ENCODE measurements around the gene RAPGEF2. TPM values are rescaled to one million over a fixed set of nuclear protein-coding genes. Genes with fewer than 3 reads are reported as not detected.

The RAPGEF2 gene
- total RNA-seq, 4 donors from 2014 or later, result 60.2 to 109 (median 79.7) TPM

GRCh38 chr4:159328766-159329165, 225.9 kb downstream of the RAPGEF2 start:
- Histone ChIP-seq H3K4me3 (replicated peaks in 1 of 3) (no peak overlapping the region), H3K4me1 (no peaks in the 10 kb centered on the region), H3K36me3 (peaks cover 8 to 11% of the 10 kb centered on the region in 2 donors), H3K27ac (no peak overlapping the region), H3K9me3 (no peaks in the 10 kb centered on the region), H3K27me3 (no peaks in the 10 kb centered on the region)
- no peak for TF ChIP-seq POLR2A (IDR thresholded peaks at IDR 0.05)
- intact Hi-C loops (cut with DNase I), result no loop called here
- DNase-seq, result no peak
- WGBS, 2 donors, result 94 to 98% methylated on average over 2 of the region's 2 CpGs

DNA sequence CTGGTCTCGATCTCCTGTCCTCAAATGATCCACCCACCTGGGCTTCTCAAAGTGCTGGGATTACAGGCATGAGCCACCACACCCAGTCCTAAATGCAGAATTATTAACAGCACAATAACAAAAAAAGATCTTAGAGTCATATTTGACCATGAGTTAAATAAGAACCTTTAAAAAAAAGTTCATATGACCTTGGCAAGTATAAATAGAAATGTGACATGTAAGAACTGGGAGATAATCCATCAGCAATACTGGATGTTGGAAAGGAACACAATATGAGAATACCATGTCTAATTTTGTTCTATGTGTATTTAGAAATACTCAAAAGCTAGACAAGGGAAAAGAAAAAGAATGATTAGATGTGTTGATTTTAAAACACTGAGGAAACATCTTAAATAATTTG, 231.6 kb downstream of the RAPGEF2 start:
- DNase-seq, result no peak
- WGBS, 2 donors, result 84 to 100% methylated on average over 1 of the region's 1 CpG
- H3K36me3 ChIP-seq, result peaks cover 17% of the 10 kb centered on the region in 2 donors
- no peak for TF ChIP-seq POLR2A (IDR thresholded peaks at IDR 0.05)
- TF ChIP-seq, protein P1, sequence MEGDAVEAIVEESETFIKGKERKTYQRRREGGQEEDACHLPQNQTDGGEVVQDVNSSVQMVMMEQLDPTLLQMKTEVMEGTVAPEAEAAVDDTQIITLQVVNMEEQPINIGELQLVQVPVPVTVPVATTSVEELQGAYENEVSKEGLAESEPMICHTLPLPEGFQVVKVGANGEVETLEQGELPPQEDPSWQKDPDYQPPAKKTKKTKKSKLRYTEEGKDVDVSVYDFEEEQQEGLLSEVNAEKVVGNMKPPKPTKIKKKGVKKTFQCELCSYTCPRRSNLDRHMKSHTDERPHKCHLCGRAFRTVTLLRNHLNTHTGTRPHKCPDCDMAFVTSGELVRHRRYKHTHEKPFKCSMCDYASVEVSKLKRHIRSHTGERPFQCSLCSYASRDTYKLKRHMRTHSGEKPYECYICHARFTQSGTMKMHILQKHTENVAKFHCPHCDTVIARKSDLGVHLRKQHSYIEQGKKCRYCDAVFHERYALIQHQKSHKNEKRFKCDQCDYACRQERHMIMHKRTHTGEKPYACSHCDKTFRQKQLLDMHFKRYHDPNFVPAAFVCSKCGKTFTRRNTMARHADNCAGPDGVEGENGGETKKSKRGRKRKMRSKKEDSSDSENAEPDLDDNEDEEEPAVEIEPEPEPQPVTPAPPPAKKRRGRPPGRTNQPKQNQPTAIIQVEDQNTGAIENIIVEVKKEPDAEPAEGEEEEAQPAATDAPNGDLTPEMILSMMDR (IDR thresholded peaks at IDR 0.05), result no peak
- no peak overlapping the region for H3K4me3 ChIP-seq (replicated peaks in 1 of 3)
- no peaks in the 10 kb centered on the region for H3K27me3 ChIP-seq
- no peaks in the 10 kb centered on the region for H3K4me1 ChIP-seq
- intact Hi-C loops (cut with DNase I), result no loop called here
- no peaks in the 10 kb centered on the region for H3K9me3 ChIP-seq
- H3K27ac ChIP-seq, result no peak overlapping the region

- Histone ChIP-seq H3K9me3 (no peaks in the 10 kb centered on the region), H3K36me3 (peaks cover 19 to 26% of the 10 kb centered on the region in 2 donors), H3K27me3 (no peaks in the 10 kb centered on the region), H3K27ac (no peak overlapping the region), H3K4me3 (replicated peaks in 1 of 3) (no peak overlapping the region), H3K4me1 (no peaks in the 10 kb centered on the region)
- intact Hi-C loops (cut with DNase I), result no loop called here
- TF ChIP-seq, protein P1 (IDR thresholded peaks at IDR 0.05), result no peak
- no peak for TF ChIP-seq POLR2A (IDR thresholded peaks at IDR 0.05)
- DNase-seq, result no peak
- WGBS, 2 donors, result 93 to 94% methylated on average over 2 of the region's 2 CpGs
Measured at GRCh38 chr4:159337041-159337440, 234.2 kb downstream of the RAPGEF2 start.

DNA sequence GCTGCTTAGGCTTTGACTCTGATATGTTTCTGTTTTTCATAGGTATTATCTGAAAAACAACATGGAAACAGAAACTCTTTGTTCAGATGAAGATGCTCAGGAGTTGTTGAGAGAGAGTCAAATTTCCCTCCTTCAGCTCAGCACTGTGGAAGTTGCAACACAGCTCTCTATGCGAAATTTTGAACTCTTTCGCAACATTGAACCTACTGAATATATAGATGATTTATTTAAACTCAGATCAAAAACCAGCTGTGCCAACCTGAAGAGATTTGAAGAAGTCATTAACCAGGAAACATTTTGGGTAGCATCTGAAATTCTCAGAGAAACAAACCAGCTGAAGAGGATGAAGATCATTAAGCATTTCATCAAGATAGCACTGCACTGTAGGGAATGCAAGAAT, 238.6 kb downstream of the RAPGEF2 start:
- 84 to 97% methylated on average over 2 of the region's 2 CpGs for WGBS, 2 donors
- H3K9me3 ChIP-seq, result no peaks in the 10 kb centered on the region
- H3K27ac ChIP-seq, result no peak overlapping the region
- intact Hi-C loops (cut with DNase I), result no loop called here
- H3K4me1 ChIP-seq, result no peaks in the 10 kb centered on the region
- TF ChIP-seq, protein P1 (IDR thresholded peaks at IDR 0.05), result no peak
- no peak for TF ChIP-seq POLR2A (IDR thresholded peaks at IDR 0.05)
- no peaks in the 10 kb centered on the region for H3K27me3 ChIP-seq
- H3K36me3 ChIP-seq, result peaks cover 28 to 39% of the 10 kb centered on the region in 2 donors
- no peak for DNase-seq
- H3K4me3 ChIP-seq (replicated peaks in 1 of 3), result no peak overlapping the region

- Histone ChIP-seq H3K9me3 (no peaks in the 10 kb centered on the region), H3K27me3 (no peaks in the 10 kb centered on the region), H3K36me3 (peaks cover 32 to 39% of the 10 kb centered on the region in 2 donors), H3K4me3 (replicated peaks in 1 of 3) (no peak overlapping the region), H3K27ac (no peak overlapping the region), H3K4me1 (no peaks in the 10 kb centered on the region)
- TF ChIP-seq, protein P1 (IDR thresholded peaks at IDR 0.05), result no peak
- TF ChIP-seq POLR2A (IDR thresholded peaks at IDR 0.05), result no peak
- intact Hi-C loops (cut with DNase I), result no loop called here
- 97 to 99% methylated on average over 3 of the region's 3 CpGs for WGBS, 2 donors
- DNase-seq, result no peak
Measured at GRCh38 chr4:159342374-159342773, 239.5 kb downstream of the RAPGEF2 start.

DNA sequence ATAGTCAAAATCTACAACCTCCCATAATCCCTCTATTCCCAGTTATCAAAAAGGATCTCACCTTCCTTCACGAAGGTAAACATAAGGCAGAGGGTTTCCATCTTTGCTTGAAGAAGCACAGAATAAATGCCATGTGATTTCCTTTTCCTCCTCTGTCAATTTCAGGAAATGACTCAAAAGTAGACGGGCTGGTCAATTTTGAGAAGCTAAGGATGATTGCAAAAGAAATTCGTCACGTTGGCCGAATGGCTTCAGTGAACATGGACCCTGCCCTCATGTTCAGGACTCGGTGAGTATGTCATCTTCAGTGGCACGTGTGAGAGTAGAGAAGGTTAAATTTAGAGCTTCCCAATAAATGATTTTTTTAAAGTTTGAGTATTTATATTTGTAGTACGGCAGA, 240.2 kb downstream of the RAPGEF2 start:
- no peaks in the 10 kb centered on the region for H3K9me3 ChIP-seq
- no peak overlapping the region for H3K27ac ChIP-seq
- TF ChIP-seq, protein P1 (IDR thresholded peaks at IDR 0.05), result no peak
- TF ChIP-seq POLR2A (IDR thresholded peaks at IDR 0.05), result no peak
- 87 to 91% methylated on average over 8 of the region's 8 CpGs for WGBS, 2 donors
- no peaks in the 10 kb centered on the region for H3K27me3 ChIP-seq
- intact Hi-C loops (cut with DNase I), result no loop called here
- DNase-seq, result no peak
- H3K36me3 ChIP-seq, result peaks cover 32 to 39% of the 10 kb centered on the region in 2 donors
- H3K4me1 ChIP-seq, result no peaks in the 10 kb centered on the region
- H3K4me3 ChIP-seq (replicated peaks in 1 of 3), result no peak overlapping the region

Data from thyroid gland (tissue), 4 donors.